Measurements from ENCODE around the gene TENT4B. TPM values are rescaled to one million over a fixed set of nuclear protein-coding genes. Genes with fewer than 3 reads are reported as not detected.

The TENT4B gene
- polyA plus RNA-seq, 2 of the 4 experiments (the other 2 are of a cell fraction) = 12.2 to 19.4 TPM

GRCh38 chr16:50152807-50153595, at the start of gene TENT4B (continued):
- TF ChIP-seq MYC (IDR thresholded peaks at IDR 0.05; ENCODE audit: borderline replicate concordance, low read length) = peak; percentile 84
- TF ChIP-seq POLR2AphosphoS2 (conservative IDR thresholded peaks at IDR 0.05; ENCODE audit: low read length) = no peak
- TF ChIP-seq HMGXB4 (CRISPR knock-in tag; IDR thresholded peaks at IDR 0.05; ENCODE audit: borderline replicate concordance) = no peak
- TF ChIP-seq GATA3 (IDR thresholded peaks at IDR 0.05; ENCODE audit: borderline replicate concordance) = peak; percentile 9; the same call in 1 of the 2 replicates
- TF ChIP-seq TFCP2L1 (CRISPR knock-in tag; IDR thresholded peaks at IDR 0.05) = peak; percentile 51; the same call in 1 of the 2 replicates
- no peak for TF ChIP-seq FOSB (CRISPR knock-in tag; IDR thresholded peaks at IDR 0.05)
- TF ChIP-seq ELK1 (IDR thresholded peaks at IDR 0.05; ENCODE audit: low read depth, low read length) = no peak
- TF ChIP-seq BHLHE40 (IDR thresholded peaks at IDR 0.05; ENCODE audit: low read depth, low read length) = no peak
- TF ChIP-seq ATOH8 (CRISPR knock-in tag; IDR thresholded peaks at IDR 0.05; ENCODE audit: low read depth) = no peak
- no peak for TF ChIP-seq ZNF302 (CRISPR knock-in tag; IDR thresholded peaks at IDR 0.05)
- no peak for TF ChIP-seq CBX8 (IDR thresholded peaks at IDR 0.05)
- TF ChIP-seq HOXA7 (CRISPR knock-in tag; IDR thresholded peaks at IDR 0.05) = no peak
- TF ChIP-seq HEYL (CRISPR knock-in tag; IDR thresholded peaks at IDR 0.05) = no peak
- no peak for TF ChIP-seq CHD2 (IDR thresholded peaks at IDR 0.05; ENCODE audit: low read length, partially characterized antibody)
- peak; percentile 80 for TF ChIP-seq MAX (IDR thresholded peaks at IDR 0.05)
- TF ChIP-seq ZC3H11A (IDR thresholded peaks at IDR 0.05) = no peak
- no peak for TF ChIP-seq CEBPB (IDR thresholded peaks at IDR 0.05)
- TF ChIP-seq HDAC2 (IDR thresholded peaks at IDR 0.05) = no peak; the same call in 1 of the 2 replicates
- no peak for TF ChIP-seq HOXB5 (CRISPR knock-in tag; IDR thresholded peaks at IDR 0.05)
- TF ChIP-seq KDM1A (IDR thresholded peaks at IDR 0.05; ENCODE audit: low read depth) = no peak
- no peak for TF ChIP-seq FOXS1 (CRISPR knock-in tag; IDR thresholded peaks at IDR 0.05)
- TF ChIP-seq CBX2 (IDR thresholded peaks at IDR 0.05; ENCODE audit: borderline replicate concordance, low read depth) = no peak
- TF ChIP-seq BCL3 (IDR thresholded peaks at IDR 0.05) = peak; percentile 89
- TF ChIP-seq RCOR1 (IDR thresholded peaks at IDR 0.05; ENCODE audit: low read depth, low read length) = no peak
- no peak for TF ChIP-seq EHMT2 (IDR thresholded peaks at IDR 0.05; ENCODE audit: low read depth)

Data from A549 (cell line).